Measurements from ENCODE around the gene TMEM86B. TPM values are rescaled to one million over a fixed set of nuclear protein-coding genes. Genes with fewer than 3 reads are reported as not detected.

Gene TMEM86B
- total and polyA plus RNA-seq, 2 donors (not counting 1 experiment from before 2014, with no cell fraction given): 0.34 to 1.3 TPM

- no peak overlapping the region for H3K27ac ChIP-seq (ENCODE audit: insufficient read depth, low read length)
- no peaks in the 10 kb centered on the region for H3K4me1 ChIP-seq (ENCODE audit: control insufficient read depth, extremely low read depth, insufficient read depth, low read length)
- H4K20me1 ChIP-seq (ENCODE audit: control insufficient read depth, extremely low read depth, insufficient read depth, low read length): no peaks in the 10 kb centered on the region
- no peaks in the 10 kb centered on the region for H3K9me3 ChIP-seq (ENCODE audit: control insufficient read depth, insufficient read depth, low read depth, low read length)
- H2AFZ ChIP-seq (ENCODE audit: low read length): no peak overlapping the region
- no peak overlapping the region for H3K4me2 ChIP-seq (ENCODE audit: extremely low read depth, insufficient read depth, low read length)
- H3K79me2 ChIP-seq (ENCODE audit: control insufficient read depth, insufficient read depth, low read length): no peaks in the 10 kb centered on the region
- H3K9ac ChIP-seq (ENCODE audit: insufficient read depth, low read length): no peak overlapping the region
- TF ChIP-seq EZH2 (IDR thresholded peaks at IDR 0.05; ENCODE audit: low read length, missing control alignments): no peak
- TF ChIP-seq CTCF (conservative IDR thresholded peaks at IDR 0.05 in 1 of 2, IDR thresholded peaks at IDR 0.05 in 1 of 2; ENCODE audit: low read depth in 1 of 2, low read length in 2 of 2): no peak
- DNase-seq (ENCODE audit: low read depth in 2 of 2): no peak
- no peaks in the 10 kb centered on the region for H3K27me3 ChIP-seq (ENCODE audit: control insufficient read depth, insufficient read depth, low read length)
- no peak overlapping the region for H3K4me3 ChIP-seq (replicated peaks in 1 of 4; ENCODE audit: control extremely low read depth in 1 of 4, insufficient read depth in 1 of 4, low read depth in 3 of 4, low read length in 4 of 4)
- H3K36me3 ChIP-seq (ENCODE audit: control insufficient read depth, insufficient read depth, low read length): peaks cover 38% of the 10 kb centered on the region
Observed at GRCh38 chr19:55239004-55239403, 10.4 kb upstream of the TMEM86B start.

GRCh38 chr19:55238030-55238429 is 9.5 kb upstream of the TMEM86B start:
- no peaks in the 10 kb centered on the region for H3K27me3 ChIP-seq (ENCODE audit: control insufficient read depth, insufficient read depth, low read length)
- no peak overlapping the region for H3K27ac ChIP-seq (ENCODE audit: insufficient read depth, low read length)
- H3K9me3 ChIP-seq (ENCODE audit: control insufficient read depth, insufficient read depth, low read depth, low read length): no peaks in the 10 kb centered on the region
- H3K79me2 ChIP-seq (ENCODE audit: control insufficient read depth, insufficient read depth, low read length): no peaks in the 10 kb centered on the region
- no peaks in the 10 kb centered on the region for H4K20me1 ChIP-seq (ENCODE audit: control insufficient read depth, extremely low read depth, insufficient read depth, low read length)
- no peak for TF ChIP-seq EZH2 (IDR thresholded peaks at IDR 0.05; ENCODE audit: low read length, missing control alignments)
- no peak for TF ChIP-seq CTCF (conservative IDR thresholded peaks at IDR 0.05 in 1 of 2, IDR thresholded peaks at IDR 0.05 in 1 of 2; ENCODE audit: low read depth in 1 of 2, low read length in 2 of 2)
- H3K9ac ChIP-seq (ENCODE audit: insufficient read depth, low read length): no peak overlapping the region
- H2AFZ ChIP-seq (ENCODE audit: low read length): no peak overlapping the region
- H3K36me3 ChIP-seq (ENCODE audit: control insufficient read depth, insufficient read depth, low read length): peaks cover 38% of the 10 kb centered on the region
- no peak overlapping the region for H3K4me2 ChIP-seq (ENCODE audit: extremely low read depth, insufficient read depth, low read length)
- H3K4me3 ChIP-seq (replicated peaks in 1 of 4; ENCODE audit: control extremely low read depth in 1 of 4, insufficient read depth in 1 of 4, low read depth in 3 of 4, low read length in 4 of 4): no peak overlapping the region
- H3K4me1 ChIP-seq (ENCODE audit: control insufficient read depth, extremely low read depth, insufficient read depth, low read length): no peaks in the 10 kb centered on the region
- no peak for DNase-seq (ENCODE audit: low read depth in 2 of 2)

DNA sequence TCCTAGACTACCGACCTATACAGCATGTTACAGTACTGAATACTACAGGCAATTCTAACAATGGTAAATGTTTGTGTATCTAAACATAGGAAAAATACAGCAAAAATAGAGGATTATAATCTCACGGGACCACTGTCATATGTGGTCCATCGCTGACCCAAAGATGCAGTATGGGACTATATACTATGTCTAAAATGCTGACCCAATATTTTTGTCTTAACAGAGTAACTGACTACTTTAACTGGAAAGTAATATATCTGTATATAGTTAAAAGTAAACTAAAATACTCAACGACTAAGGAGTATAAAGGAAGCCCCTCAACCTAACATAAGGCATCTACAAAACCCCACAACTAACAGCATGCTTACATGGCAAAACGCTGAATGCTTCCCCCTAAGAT is 4.4 kb upstream of the TMEM86B start:
- Histone ChIP-seq H3K79me2 (ENCODE audit: control insufficient read depth, insufficient read depth, low read length) (no peaks in the 10 kb centered on the region), H3K36me3 (ENCODE audit: control insufficient read depth, insufficient read depth, low read length) (peaks cover 31% of the 10 kb centered on the region), H2AFZ (ENCODE audit: low read length) (no peak overlapping the region), H3K9ac (ENCODE audit: insufficient read depth, low read length) (no peak overlapping the region), H3K4me3 (replicated peaks in 1 of 4; ENCODE audit: control extremely low read depth in 1 of 4, insufficient read depth in 1 of 4, low read depth in 3 of 4, low read length in 4 of 4) (no peak overlapping the region), H4K20me1 (ENCODE audit: control insufficient read depth, extremely low read depth, insufficient read depth, low read length) (no peaks in the 10 kb centered on the region), H3K4me2 (ENCODE audit: extremely low read depth, insufficient read depth, low read length) (no peak overlapping the region), H3K4me1 (ENCODE audit: control insufficient read depth, extremely low read depth, insufficient read depth, low read length) (no peaks in the 10 kb centered on the region), H3K27me3 (ENCODE audit: control insufficient read depth, insufficient read depth, low read length) (no peaks in the 10 kb centered on the region), H3K9me3 (ENCODE audit: control insufficient read depth, insufficient read depth, low read depth, low read length) (no peaks in the 10 kb centered on the region), H3K27ac (ENCODE audit: insufficient read depth, low read length) (no peak overlapping the region)
- DNase-seq (ENCODE audit: low read depth in 2 of 2): no peak
- no peak for TF ChIP-seq EZH2 (IDR thresholded peaks at IDR 0.05; ENCODE audit: low read length, missing control alignments)
- TF ChIP-seq CTCF (conservative IDR thresholded peaks at IDR 0.05 in 1 of 2, IDR thresholded peaks at IDR 0.05 in 1 of 2; ENCODE audit: low read depth in 1 of 2, low read length in 2 of 2): no peak

All from fibroblast of lung (primary cell).